HK-2 (cell line): ENCODE results near the gene TMEM86B.
"Not testable (repeated sequence)": the region's sequence is repeated elsewhere in the genome, so short reads cannot be mapped to it uniquely, and the experiment has no call there.

ENCODE experiments used
- DNase-seq: peaks from one replicate; pipeline ENCODE4 v3.0.0-alpha.2; 2018; ENCODE audit not compliant: unreplicated experiment

Gene TMEM86B

DNA sequence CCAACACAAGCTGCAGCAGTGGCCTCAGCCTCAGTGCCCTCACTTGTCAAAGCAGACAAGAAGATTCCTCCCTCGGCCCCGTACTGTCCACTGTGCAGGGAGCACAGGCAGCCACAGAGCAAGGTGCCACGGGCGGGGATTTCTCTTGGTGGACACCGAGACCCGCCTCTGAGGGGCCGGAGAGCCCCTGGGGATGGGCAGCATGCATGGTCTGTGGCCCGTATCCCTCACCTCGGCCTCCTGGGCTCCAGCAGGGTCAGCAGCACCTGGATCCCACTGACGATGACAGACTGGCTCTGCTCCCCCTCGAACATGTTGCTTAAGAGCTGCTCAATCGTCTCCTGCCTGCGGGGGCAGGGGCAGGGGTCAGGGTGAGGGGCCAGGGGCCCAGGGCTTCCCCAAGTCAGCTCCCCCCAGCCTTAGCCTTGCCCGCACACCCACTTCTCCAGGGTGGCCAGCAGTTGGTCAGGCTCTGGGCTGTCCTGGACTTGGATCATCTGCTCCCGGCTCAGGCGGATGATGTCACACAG is 13.4 kb upstream of the TMEM86B start:
- no peak for DNase-seq

DNA sequence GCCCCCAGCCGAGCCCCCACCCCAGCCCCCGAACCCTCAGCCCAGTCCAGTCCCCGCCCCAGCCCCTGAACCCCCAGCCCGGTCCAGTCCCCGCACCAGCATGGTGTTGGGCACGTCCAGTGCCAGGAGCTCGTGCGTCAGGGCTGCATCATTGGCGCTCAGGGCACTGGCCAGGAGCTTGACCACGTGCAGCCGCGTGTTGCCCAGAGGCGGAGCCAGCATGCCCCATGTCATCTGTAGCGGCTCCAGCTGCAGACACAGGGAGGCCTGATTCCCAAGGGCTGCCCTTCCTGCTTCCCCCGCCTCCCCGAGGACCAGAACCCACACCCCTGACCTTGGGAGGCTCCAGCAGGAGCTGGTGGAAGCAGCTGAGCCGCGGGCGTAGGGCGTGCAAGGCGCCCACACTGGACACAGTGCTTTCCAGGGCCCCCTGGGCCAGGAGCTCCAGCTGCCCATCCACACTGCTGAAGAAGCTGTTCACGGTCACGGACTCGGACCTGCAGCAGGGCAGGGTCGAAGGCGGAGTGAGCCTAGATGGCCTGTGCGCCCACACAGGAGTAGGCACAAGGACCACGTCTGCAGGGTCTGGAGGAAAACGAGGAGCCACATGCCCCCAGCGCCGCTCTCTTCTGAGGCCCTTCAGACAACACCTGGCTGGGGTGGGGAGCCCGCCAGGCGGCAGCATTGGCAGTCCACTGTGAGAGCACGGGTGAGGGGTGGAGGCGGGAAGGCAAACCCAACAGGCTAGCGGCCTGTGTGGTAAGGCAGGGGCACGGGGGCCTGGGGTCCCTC is 12.8 kb upstream of the TMEM86B start:
- DNase-seq: no peak

- DNase-seq: no peak
Measured at GRCh38 chr19:55240713-55241020, 12.1 kb upstream of the TMEM86B start.

DNA sequence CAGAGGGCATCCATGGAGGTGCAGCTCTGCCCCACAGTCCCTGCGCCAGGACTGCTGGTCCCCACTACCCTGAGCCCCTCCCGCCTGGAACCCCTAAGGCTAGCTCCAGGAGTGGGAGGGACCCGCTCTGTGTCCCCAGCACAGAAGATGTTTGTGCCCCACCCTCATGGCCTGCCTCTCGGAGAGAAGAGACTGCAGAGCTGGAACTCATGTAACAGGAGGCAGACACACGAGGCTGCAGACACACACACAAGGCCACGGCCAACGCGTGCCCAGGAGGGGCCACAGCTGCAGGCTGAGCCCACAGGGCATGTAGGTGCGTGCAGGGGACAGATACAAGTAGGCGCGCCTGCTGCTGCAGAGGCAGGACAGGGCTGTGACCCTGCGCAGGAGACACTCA is 10.4 kb upstream of the TMEM86B start:
- DNase-seq: no peak

- no peak for DNase-seq
Measured at GRCh38 chr19:55238030-55238429, 9.5 kb upstream of the TMEM86B start.

DNA sequence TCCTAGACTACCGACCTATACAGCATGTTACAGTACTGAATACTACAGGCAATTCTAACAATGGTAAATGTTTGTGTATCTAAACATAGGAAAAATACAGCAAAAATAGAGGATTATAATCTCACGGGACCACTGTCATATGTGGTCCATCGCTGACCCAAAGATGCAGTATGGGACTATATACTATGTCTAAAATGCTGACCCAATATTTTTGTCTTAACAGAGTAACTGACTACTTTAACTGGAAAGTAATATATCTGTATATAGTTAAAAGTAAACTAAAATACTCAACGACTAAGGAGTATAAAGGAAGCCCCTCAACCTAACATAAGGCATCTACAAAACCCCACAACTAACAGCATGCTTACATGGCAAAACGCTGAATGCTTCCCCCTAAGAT is 4.4 kb upstream of the TMEM86B start:
- DNase-seq: no peak

- no peak for DNase-seq
Measured at GRCh38 chr19:55232286-55232602, 3.7 kb upstream of the TMEM86B start.

GRCh38 chr19:55231391-55232285 is 3.1 kb upstream of the TMEM86B start:
- DNase-seq: no peak

DNA sequence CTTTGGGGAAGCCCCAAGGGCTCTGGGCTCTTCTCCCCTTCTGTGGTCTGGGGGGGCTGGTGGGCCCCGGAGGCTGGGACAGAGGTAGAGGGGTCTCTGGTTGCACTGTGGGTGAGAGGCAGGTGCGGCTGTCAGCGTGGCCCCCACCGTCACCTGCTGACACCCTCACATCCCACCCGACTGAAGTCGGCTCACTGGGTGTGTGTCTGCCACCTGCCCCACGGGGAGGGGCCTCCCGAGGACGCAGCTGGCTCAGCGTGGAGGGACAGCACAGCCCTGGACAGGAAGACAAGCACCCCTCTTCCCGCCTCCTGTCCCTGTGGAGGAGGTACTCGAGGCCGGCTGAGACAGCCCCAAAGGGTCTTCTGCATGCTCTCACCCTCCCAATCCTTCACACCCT is 2.2 kb upstream of the TMEM86B start:
- DNase-seq: no peak

- no peak for DNase-seq
Measured at GRCh38 chr19:55230329-55230728, 1.8 kb upstream of the TMEM86B start.

- DNase-seq: no peak
Measured at GRCh38 chr19:55229789-55230182, 1.2 kb upstream of the TMEM86B start.

GRCh38 chr19:55229145-55229788 is 704 bp upstream of the TMEM86B start:
- no peak for DNase-seq

DNA sequence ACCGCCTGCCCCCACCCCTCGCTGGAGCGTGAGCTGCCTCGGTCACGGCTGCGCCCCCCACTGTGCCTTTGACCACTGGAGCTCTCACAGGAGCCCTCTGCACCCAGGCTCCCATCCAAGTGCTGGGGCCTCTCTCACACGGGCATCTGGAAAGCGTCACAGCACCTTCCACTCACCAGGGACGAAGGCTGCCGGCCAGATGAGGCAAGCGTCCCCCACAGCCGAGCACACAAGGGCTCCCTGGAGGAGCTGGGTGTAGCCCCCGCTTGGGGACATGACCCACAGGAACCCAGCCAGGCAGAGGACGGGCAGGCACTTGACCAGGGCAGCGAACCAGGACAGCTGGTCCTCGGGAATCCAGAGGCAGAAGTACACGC is 560 bp downstream of the TMEM86B start:
- no peak for DNase-seq

- no peak for DNase-seq
Measured at GRCh38 chr19:55227241-55228014, 1.1 kb downstream of the TMEM86B start.

DNA sequence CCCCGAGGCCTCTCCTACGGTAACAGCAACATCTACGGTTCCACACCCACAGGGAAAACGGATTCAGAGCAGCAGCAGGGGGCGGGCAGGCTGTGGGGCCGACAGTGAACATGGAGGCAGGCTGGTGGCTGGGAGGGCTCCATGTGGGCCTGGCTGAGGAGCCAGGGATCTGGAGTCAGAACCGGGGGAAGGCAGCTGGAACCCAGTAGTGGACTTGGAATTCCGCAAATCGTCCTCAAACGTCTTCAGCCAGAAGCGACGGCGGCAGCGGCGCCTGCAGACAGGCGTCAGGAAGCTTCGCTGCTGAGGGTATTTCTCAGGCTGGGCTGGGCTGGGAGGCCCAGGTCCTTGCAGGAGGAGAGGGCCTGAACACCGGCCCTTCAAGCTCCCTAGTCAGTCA is 1.8 kb downstream of the TMEM86B start:
- no peak for DNase-seq

GRCh38 chr19:55226273-55226672 is 2.3 kb downstream of the TMEM86B start:
- no peak for DNase-seq

DNA sequence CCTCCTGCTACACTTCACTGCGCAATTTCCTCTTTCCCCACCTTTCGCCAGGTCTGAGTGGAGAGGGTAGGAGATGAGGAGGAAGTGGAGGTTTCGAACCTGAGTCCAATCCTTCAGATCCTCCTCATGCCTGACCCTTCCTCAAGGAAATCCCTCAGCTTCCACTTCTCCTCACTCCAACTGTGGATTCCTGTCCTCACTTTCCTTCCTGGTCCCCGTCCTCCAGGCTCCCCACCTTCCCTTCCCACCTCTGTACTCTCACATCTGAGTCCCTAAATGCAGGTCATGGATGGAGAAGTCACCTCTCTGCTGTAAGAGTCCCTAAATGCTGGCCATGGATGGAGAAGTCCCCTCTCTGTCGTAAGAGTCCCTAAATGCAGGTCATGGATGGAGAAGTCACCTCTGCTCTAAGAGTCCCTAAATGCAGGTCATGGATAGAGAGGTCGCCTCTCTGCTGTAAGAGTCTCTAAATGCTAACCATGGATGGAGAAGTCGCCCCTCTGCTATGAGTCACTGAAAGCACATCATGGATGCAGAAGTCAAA is 3.1 kb downstream of the TMEM86B start:
- DNase-seq: no peak

DNA sequence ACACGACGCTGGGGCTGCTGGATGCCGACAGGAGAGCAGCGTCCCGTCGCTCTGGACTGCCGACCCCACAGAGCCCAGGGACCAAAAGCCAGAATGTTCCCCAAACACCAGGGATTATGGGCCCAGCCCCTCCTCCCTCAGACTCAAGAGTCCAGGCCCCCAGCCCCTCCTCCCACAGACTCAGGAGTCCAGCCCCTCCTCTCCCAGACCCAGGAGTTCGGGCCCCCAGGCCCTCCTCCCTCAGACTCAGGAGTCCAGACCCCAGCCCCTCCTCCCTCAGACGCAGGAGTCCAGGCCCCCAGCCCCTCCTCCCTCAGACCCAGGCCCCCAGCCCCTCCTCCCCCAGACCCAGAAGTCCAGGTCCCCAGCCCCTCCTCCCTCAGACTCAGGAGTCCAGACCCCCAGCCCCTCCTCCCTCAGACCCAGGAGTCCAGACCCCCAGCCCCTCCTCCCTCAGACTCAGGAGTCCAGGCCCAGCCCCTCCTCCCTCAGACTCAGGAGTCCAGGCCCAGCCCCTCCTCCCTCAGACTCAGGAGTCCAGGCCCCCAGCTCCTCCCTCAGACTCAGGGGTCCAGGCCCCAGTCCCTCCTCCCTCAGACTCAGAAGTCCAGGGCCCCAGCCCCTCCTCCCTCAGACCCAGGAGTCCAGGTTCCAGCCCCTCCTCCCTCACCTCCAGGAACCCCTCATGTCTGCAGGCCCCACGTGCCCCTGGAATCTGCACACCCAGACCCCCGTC is 3.7 kb downstream of the TMEM86B start:
- not testable (repeated sequence) for DNase-seq

DNA sequence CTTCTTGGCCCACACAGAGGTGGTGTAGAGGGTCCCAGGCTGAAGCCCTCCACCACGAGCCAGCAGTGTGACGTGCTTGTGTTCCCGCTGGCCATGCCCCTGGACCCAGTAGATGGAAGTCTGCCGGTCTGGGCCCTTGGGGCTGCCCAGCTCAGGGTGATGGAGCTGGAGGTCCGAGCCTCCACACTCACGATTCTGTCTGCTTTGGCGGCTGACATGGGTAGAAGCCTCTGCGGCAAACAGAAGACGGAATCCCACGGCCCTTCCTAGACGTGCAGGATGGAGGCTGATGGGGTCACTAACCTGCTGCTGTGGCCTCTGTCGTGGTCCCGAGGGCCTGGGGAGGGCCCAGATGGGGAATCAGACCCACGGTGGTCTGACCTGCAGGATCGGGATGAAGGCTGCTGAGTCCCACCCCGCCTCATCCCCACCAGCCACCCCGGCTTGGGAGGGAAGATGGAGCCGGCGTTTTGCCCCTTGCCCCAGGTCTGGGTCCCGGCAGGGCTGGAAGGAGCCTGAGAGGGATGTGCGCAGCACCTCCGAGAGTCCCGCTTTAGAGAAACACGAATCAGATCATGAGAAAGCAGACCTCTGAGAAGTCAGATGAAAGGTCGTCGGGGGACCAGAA is 4.4 kb downstream of the TMEM86B start:
- DNase-seq: no peak

- no peak for DNase-seq
Measured at GRCh38 chr19:55223291-55224037, 5.1 kb downstream of the TMEM86B start.
